ENCODE results near the gene MAD2L1BP.
"Not testable (repeated sequence)": the region's sequence is repeated elsewhere in the genome, so short reads cannot be mapped to it uniquely, and the experiment has no call there.

DNA sequence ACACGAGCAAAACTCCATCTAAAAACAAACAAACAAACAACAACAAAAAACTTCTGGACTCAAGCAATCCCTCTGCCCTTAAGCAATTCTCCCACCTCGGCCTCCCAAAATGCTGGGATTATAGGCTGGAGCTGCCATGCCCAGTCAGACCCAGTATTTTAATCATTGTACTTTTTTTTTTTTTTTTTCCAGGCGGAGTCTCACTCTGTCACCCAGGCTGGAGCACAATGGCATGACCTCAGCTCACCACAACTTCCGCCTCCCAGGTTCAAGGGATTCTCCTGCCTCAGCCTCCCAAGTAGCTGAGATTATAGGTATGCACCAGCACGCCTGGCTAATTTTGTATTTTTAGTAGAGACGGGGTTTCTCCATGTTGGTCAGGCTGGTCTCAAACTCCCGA lies 2.6 kb upstream of the MAD2L1BP start:
- TF ChIP-seq POLR2AphosphoS5 (IDR thresholded peaks at IDR 0.05; ENCODE audit: low read depth): not testable (repeated sequence)
- TF ChIP-seq, protein P1, sequence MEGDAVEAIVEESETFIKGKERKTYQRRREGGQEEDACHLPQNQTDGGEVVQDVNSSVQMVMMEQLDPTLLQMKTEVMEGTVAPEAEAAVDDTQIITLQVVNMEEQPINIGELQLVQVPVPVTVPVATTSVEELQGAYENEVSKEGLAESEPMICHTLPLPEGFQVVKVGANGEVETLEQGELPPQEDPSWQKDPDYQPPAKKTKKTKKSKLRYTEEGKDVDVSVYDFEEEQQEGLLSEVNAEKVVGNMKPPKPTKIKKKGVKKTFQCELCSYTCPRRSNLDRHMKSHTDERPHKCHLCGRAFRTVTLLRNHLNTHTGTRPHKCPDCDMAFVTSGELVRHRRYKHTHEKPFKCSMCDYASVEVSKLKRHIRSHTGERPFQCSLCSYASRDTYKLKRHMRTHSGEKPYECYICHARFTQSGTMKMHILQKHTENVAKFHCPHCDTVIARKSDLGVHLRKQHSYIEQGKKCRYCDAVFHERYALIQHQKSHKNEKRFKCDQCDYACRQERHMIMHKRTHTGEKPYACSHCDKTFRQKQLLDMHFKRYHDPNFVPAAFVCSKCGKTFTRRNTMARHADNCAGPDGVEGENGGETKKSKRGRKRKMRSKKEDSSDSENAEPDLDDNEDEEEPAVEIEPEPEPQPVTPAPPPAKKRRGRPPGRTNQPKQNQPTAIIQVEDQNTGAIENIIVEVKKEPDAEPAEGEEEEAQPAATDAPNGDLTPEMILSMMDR (IDR thresholded peaks at IDR 0.05; ENCODE audit: insufficient read depth, low read length): not testable (repeated sequence)

Measured in HL-60 (cell line).